ENCODE measurements around the gene VAMP1. TPM values are rescaled to one million over a fixed set of nuclear protein-coding genes. Genes with fewer than 3 reads are reported as not detected.

The VAMP1 gene
- total RNA-seq, 1 experiment from 2014 or later, result 11.2 TPM

DNA sequence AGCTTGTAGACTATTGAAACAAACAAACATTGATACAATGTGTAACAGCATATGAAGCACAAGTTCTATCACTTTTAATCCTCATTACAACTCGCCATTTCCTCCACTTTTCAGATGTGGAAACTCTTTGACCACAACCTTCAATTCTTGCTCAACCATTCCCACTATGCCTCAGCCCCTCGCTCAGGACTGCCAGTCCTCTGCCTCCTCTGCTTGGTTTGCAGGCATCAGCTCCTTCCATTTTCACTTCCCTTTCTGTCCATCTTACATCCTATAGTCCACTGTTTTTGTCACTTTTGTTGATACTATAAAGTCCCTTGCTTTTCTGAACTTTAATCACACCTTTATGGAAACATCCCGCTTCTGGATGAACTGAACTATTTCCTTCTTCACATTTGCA lies 53.9 kb downstream of the VAMP1 start:
- Histone ChIP-seq H3K9me3 (ENCODE audit: control insufficient read depth, insufficient read depth, low read depth, low read length) (no peaks in the 10 kb centered on the region), H3K27ac (ENCODE audit: low read length) (no peak overlapping the region), H3K27me3 (ENCODE audit: control insufficient read depth, insufficient read depth, low read length) (no peaks in the 10 kb centered on the region), H3K4me1 (ENCODE audit: control insufficient read depth, insufficient read depth, low read length) (no peaks in the 10 kb centered on the region), H3K36me3 (ENCODE audit: control insufficient read depth, insufficient read depth, low read length) (no peaks in the 10 kb centered on the region), H3K4me3 (ENCODE audit: low read depth in 2 of 2, low read length in 2 of 2) (no peak overlapping the region)
- ATAC-seq (no peak), DNase-seq (ENCODE audit: low read depth, low spot score) (no peak)
- TF ChIP-seq SIN3A (IDR thresholded peaks at IDR 0.05; ENCODE audit: borderline replicate concordance, insufficient read depth, low read depth, low read length) (no peak), POLR2AphosphoS5 (IDR thresholded peaks at IDR 0.05; ENCODE audit: low read depth, low read length) (no peak), REST (IDR thresholded peaks at IDR 0.05; ENCODE audit: insufficient read depth in 1 of 2, low read depth in 2 of 2, low read length in 1 of 2) (no peak), CTCF (IDR thresholded peaks at IDR 0.05) (no peak), TCF7L2 (IDR thresholded peaks at IDR 0.05; ENCODE audit: low read depth, low read length) (no peak)
- CTCF ChIA-PET, result interaction anchor here (0.7 kb wide), 1 partner anchor 137 kb away, joined by 4 read pairs; no protein-coding TSS in a partner anchor
- intact Hi-C loops (cut with micrococcal nuclease; ENCODE audit: unreplicated experiment), result no loop called here
- POLR2A ChIA-PET, result no interaction called here
- in situ Hi-C loops (cut with HindIII; ENCODE audit: low pct_unique_long_range_greater_than_20kb, low sequenced_read_pairs), result no loop called here
- no TSS peak for BruUV-seq (replicated peaks)

Other genes starting within 250 kb of the VAMP1 start
- gene PLEKHG6, start 160.0 kb downstream of the VAMP1 start, total RNA-seq (2021; ENCODE audit: unreplicated experiment), result 1.1 TPM
- 108 TPM for gene TNFRSF1A, start 128.6 kb downstream of the VAMP1 start, total RNA-seq (2021; ENCODE audit: unreplicated experiment)
- gene SCNN1A, start 95.1 kb downstream of the VAMP1 start, total RNA-seq (2021; ENCODE audit: unreplicated experiment), result 17.1 TPM
- 3.1 TPM for gene LTBR, start 86.5 kb downstream of the VAMP1 start, total RNA-seq (2021; ENCODE audit: unreplicated experiment)
- 0.23 TPM for gene CD27, start 25.7 kb downstream of the VAMP1 start, total RNA-seq (2021; ENCODE audit: unreplicated experiment)
- gene TAPBPL, start 18.6 kb downstream of the VAMP1 start, total RNA-seq (2021; ENCODE audit: unreplicated experiment), result 7.8 TPM
- gene MRPL51, start 22.6 kb upstream of the VAMP1 start, total RNA-seq (2021; ENCODE audit: unreplicated experiment), result 194 TPM
- gene NCAPD2, start 23.4 kb upstream of the VAMP1 start, total RNA-seq (2021; ENCODE audit: unreplicated experiment), result 80.3 TPM
- 2,912 TPM for gene GAPDH, start 63.8 kb upstream of the VAMP1 start, total RNA-seq (2021; ENCODE audit: unreplicated experiment)
- 0.36 TPM for gene IFFO1, start 85.4 kb upstream of the VAMP1 start, total RNA-seq (2021; ENCODE audit: unreplicated experiment)
- gene NOP2, start 97.6 kb upstream of the VAMP1 start, total RNA-seq (2021; ENCODE audit: unreplicated experiment), result 90.3 TPM
- gene CHD4, start 136.7 kb upstream of the VAMP1 start, total RNA-seq (2021; ENCODE audit: unreplicated experiment), result 123 TPM
- gene LPAR5, start 165.3 kb upstream of the VAMP1 start, total RNA-seq (2021; ENCODE audit: unreplicated experiment), result not detected
- gene ACRBP, start 176.8 kb upstream of the VAMP1 start, total RNA-seq (2021; ENCODE audit: unreplicated experiment), result 0.54 TPM
- gene ING4, start 192.4 kb upstream of the VAMP1 start, total RNA-seq (2021; ENCODE audit: unreplicated experiment), result 11.4 TPM
- 54.3 TPM for gene ZNF384, start 218.7 kb upstream of the VAMP1 start, total RNA-seq (2021; ENCODE audit: unreplicated experiment)
- 0.13 TPM for gene PIANP, start 230.1 kb upstream of the VAMP1 start, total RNA-seq (2021; ENCODE audit: unreplicated experiment)

Data from Panc1 (cell line).